HCT116 (cell line): Measurements from ENCODE around the gene BACH1.

ENCODE experiments used
- CBX3 ChIP-seq: IDR thresholded peaks from 2 replicates; pipeline ENCODE4 v1.6.1; 2012; ENCODE audit warnings: low read depth
- CEBPB ChIP-seq: IDR thresholded peaks from 2 replicates; pipeline ENCODE4 v1.6.1; 2012; ENCODE audit warnings: low read depth
- CTCF ChIP-seq, 3 experiments: fragments of 200-600 bp in 1 of 3; sonication (generic) in 1 of 3; IDR thresholded peaks in 2 of 3; conservative IDR thresholded peaks in 1 of 3; 2 replicates each; pipeline ENCODE4 v1.5.1; 2012 to 2017; ENCODE audit warnings: low read depth in 2 of 3, low read length in 2 of 3, antibody characterized with exemption in 1 of 3, borderline replicate concordance in 1 of 3, control low read depth in 1 of 3, mild to moderate bottlenecking in 1 of 3, mixed read lengths in 1 of 3, mixed run types in 1 of 3, moderate library complexity in 1 of 3; ENCODE audit not compliant: insufficient read depth in 1 of 3
- JUND ChIP-seq: IDR thresholded peaks from 2 replicates; pipeline ENCODE4 v1.6.1; 2012
- ZNF274 ChIP-seq: fragments of 200-500 bp; sonication (Bioruptor generic); IDR thresholded peaks from 2 replicates; pipeline ENCODE4 v1.6.1; 2014; ENCODE audit warnings: mild to moderate bottlenecking, low read depth, low read length, inconsistent platforms

DNA sequence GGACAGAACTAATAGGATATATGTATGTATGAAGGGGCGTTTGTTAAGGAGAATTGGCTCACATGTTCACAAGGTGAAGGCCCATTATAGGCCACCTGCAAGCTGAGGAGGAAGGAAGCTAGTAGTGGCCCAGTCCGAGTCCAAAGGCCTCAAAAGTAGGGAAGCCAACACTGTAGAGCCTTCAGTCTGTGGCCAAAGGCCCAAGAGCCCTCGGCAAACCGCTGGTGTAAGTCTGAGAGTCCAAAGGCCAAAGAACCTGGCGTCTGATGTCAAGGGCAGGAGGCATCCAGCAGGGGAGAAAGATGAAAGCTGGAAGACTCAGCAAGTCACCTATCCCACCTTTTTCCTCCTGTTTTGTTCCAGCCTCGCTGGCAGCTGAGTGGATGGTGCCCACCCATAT is 24.5 kb downstream of the BACH1 start:
- TF ChIP-seq CEBPB: no peak
- no peak for TF ChIP-seq ZNF274
- no peak for TF ChIP-seq CTCF (IDR thresholded peaks at IDR 0.05 in 2 of 3, conservative IDR thresholded peaks at IDR 0.05 in 1 of 3; ENCODE audit: borderline replicate concordance in 1 of 3, insufficient read depth in 1 of 3, low read depth in 2 of 3, low read length in 2 of 3)
- TF ChIP-seq CBX3: no peak
- no peak for TF ChIP-seq JUND
